A172 (cell line): ENCODE measurements around the gene PHOX2A. TPM values are rescaled to one million over a fixed set of nuclear protein-coding genes. Genes with fewer than 3 reads are reported as not detected.
"Not testable (repeated sequence)": the region's sequence is repeated elsewhere in the genome, so short reads cannot be mapped to it uniquely, and the experiment has no call there.

Experiments
- DNase-seq: peaks from one replicate; pipeline ENCODE4 v3.0.0-alpha.2; 2015; ENCODE audit warnings: low spot score
- total RNA-seq: library from RNA; depleted of rRNA; stranded (reverse); fragments of >200 nt; shearing (Covaris generic); gene quantifications from 2 replicates; pipeline ENCODE4 v1.2.3, GENCODE V29; 2014; rRNA removed

The PHOX2A gene
- total RNA-seq = not detected in 2 replicates

DNA sequence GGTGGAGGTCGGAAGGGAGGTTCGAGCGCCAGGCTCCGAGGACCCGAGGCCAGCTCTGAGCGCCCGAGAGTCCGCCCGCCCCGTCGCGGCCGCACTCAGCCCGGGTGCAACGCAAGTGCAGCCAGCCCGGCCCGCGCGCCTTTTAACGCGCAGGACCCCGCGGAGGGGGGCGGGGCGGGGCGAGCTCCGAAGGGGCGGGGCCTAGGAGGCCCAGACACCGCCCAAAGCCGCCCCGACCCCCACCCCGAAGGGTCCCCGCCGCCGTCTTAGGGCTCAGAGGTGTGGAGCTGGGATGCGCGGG is at the start of gene PHOX2A:
TSS of gene PHOX2A (minus strand) at position 117 of the 301 bp plus-strand sequence. CDS start 172 bp downstream, outside the sequence.
- no peak for DNase-seq

DNA sequence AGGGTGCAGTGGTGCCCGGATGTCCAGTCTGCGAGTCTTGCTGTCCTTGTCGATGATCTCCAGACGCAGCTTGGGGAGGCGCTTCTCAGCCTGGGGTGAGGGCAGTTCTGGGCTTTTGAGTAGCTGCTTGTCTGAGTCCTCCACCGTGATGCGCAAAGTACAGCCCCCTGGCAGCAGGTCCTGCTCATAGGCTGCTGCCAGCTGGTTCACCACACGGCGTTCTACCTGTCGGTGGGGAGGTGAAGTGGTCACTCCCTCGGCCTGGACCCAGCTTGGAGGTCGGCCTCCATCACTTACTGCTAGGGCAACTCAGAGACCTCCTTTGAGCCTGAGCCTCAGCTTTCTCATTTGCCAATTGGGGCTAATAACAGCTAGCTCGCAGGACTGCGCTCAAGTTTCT is 49.4 kb upstream of the PHOX2A start:
- no peak for DNase-seq

- no peak for DNase-seq
These were observed 48.3 kb upstream of the PHOX2A start for GRCh38 chr11:72292106-72292785.

GRCh38 chr11:72290741-72291140 is 46.8 kb upstream of the PHOX2A start:
- DNase-seq = not testable (repeated sequence)

DNA sequence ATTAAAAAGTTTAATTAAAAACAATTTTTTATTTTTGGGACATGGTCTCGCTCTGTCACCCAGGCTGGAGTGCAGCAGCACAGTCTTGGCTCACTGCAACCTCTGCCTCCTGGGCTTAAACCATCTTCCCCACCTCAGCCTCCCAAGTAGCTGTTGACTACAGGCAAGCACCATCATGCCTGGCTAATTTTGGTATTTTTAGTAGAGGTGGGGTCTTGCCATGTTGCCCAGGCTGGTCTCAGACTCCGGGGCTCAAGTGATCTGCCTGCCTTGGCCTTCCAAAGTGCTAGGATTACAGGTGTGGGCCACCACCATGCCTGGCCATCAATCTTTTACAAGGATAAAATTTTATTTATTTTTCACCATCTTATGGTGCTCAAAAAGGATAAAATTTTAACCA is 43.3 kb upstream of the PHOX2A start:
- no peak for DNase-seq

DNA sequence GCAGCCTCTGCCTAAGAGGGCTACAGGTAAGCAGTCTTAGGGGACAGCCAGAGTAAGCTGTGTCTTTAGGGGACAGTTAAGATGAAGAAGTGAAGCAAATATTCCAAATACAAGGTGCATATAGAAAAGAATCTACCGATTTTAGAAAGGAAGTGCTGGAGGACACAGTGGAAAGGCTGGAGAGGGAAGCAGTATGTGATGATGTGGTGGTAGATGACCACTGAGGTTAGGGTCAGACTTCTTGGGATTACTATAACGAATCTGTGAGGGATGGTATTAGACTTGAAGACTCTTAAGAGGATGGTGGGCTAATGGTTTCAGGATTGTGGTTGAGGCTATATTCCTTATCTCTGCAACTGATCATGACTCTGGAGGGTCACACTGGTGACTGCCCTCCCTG is 40.0 kb upstream of the PHOX2A start:
- no peak for DNase-seq

GRCh38 chr11:72280726-72281315 is 36.8 kb upstream of the PHOX2A start:
- DNase-seq = no peak

- no peak for DNase-seq
These were observed 36.1 kb upstream of the PHOX2A start for GRCh38 chr11:72280037-72280436.

DNA sequence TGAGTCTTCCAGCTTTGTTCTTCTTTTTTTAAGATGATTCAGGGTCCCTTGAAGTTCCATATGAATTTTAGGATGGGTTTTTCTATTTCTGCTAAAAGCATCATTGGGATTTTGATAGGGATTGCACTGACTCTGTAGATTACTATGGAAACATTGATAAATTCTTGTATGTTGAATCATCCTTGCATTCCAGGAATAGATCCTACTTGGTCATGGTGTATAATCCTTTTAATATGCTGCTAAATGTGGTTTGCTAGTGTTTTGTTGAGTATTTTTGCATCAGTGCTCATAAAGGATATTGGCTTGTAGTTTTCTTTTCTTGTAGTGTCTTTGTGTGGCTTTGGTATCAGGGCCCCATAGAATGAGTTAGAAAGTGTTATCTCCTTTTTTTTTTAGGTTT is 34.9 kb upstream of the PHOX2A start:
- DNase-seq = peak; percentile 25

DNA sequence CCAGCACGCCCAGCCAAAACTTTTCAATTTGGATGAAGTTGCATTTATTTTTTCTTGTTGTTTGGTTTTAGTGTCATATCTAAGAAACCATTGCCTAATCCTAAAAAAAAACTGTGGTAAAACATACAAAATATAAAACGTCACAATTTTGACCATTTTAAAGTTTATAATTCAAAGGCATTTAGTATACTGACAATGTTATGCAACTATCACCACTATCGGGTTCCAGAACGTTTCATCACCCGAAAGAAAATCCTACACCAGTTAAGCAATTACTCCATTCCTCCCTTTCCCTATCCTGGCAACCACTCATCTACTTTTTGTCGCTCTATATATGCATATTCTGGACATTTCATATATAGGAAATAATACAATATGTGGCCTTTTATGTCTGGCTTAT is 30.5 kb upstream of the PHOX2A start:
- DNase-seq = no peak

- DNase-seq = no peak
These were observed 28.0 kb upstream of the PHOX2A start for GRCh38 chr11:72271980-72272379.

GRCh38 chr11:72267956-72268617 is 24.1 kb upstream of the PHOX2A start:
- no peak for DNase-seq

- DNase-seq = not testable (repeated sequence)
These were observed 23.0 kb upstream of the PHOX2A start for GRCh38 chr11:72266960-72267359.

DNA sequence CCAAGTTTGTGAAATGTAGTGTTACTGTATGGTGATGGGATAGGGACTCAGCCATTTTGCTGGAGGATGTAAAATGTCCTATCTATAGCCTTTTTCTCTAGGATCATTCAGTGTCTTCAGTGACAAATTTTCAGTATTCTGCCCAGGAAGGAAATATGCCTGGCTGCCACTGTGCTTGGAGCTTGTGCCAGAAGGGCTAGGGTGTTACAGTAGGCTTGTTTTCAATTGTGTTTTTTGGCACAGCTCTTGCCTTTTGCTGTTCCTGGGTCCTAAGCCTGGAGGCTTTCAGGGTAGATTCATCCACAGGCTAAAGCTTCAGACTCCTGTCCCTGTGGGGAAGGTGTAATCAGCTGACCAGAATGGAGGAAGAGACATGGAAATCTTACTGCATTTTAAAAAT is 22.0 kb upstream of the PHOX2A start:
- DNase-seq = no peak

DNA sequence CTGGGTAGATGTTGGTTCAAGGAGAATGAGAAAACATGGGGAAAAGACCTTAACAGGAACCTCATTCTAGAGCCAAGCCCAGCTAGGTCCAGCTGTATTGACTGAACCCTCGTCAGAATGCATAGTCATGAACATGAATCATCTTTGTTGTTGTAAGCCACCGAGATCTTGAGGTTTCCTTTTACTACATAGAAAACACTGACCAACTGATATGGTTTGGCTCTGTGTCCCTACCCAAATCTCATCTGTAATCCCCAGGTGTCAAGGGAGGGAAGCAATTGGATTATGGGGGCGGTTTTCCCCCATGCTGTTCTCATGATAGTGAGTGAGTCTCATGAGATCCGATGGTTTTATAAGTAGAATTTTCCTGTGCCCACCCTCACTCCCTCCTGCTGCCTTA is 19.4 kb upstream of the PHOX2A start:
- DNase-seq = peak; percentile 62

- DNase-seq = no peak
These were observed 16.6 kb upstream of the PHOX2A start for GRCh38 chr11:72260574-72260973.

DNA sequence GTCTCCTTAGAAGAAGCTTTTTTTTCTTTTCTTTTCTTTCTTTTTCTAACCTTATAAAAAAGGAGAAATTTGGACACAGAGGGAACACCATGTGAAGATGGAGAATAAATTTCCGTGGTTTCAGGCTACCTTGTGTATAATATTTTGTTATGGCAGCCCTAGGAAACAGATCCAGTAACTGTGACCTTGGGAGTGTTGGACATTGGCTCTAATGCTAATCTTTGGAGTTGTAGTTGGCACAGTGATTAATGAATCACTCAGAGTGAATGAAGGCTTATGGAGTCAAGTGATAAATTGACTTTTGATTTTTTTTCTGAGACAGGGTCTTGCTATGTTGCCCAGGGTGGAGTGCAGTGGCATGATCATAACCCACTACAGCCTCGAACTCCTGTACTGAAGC is 15.5 kb upstream of the PHOX2A start:
- DNase-seq = no peak

- DNase-seq = no peak
These were observed 13.6 kb upstream of the PHOX2A start for GRCh38 chr11:72257570-72257969.

DNA sequence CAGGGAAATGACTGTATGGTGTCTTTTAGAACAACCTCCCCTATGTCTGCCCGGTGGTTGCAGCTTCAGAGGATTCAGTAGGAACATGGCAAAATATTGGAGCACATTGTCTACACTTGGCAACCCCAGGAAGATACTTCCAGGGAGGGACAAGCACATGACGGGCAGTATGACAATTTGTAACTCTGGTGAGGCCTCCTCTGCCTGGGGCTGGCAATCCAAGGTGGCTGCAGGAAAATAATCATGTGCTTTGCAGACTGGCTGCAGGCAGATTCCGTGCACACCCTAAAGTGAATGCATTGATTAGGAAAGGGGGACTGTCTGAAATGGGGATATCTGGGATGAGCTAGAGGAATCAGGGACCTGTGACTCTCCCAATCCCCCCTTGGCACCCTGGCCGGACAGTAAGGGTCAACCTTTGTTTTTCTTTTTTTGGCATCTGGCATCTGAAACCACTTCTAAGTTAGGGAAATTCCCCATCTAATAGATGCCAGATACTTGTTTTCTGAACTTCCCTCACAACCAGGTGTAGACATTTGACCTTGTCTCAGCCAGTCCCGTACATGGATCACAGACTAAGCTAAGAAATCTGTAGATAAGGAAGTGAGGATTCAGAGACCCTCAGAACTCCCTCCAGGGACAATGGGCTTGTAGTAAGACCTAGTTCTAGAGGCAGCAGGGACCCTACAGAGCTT is 10.5 kb upstream of the PHOX2A start:
- no peak for DNase-seq

GRCh38 chr11:72253392-72253791 is 9.4 kb upstream of the PHOX2A start:
- DNase-seq = no peak

GRCh38 chr11:72251614-72252013 is 7.6 kb upstream of the PHOX2A start:
- no peak for DNase-seq

GRCh38 chr11:72250661-72251464 is 6.9 kb upstream of the PHOX2A start:
- no peak for DNase-seq
